Endothelial cell of umbilical vein (primary cell): ENCODE results near the gene CYREN. TPM values are rescaled to one million over a fixed set of nuclear protein-coding genes. Genes with fewer than 3 reads are reported as not detected.

Experiments used
- BruUV-seq: library from RNA; stranded (reverse); fragments of 400-500 nt; replicated peaks from 2 replicates; lab custom pipeline; 2021; lab: Mats Ljungman, UMichigan
- CTCF ChIA-PET: fragments of 300-600, 350-600 bp; sonication (Branson Sonifier 250); formaldehyde crosslinking; loops from one replicate; lab custom pipeline; 2021; ENCODE audit warnings: antibody characterized with exemption, inconsistent platforms; lab: Charles Lee
- POLR2A ChIA-PET: fragments of 300-600, 350-600 bp; sonication (Branson Sonifier 250); formaldehyde crosslinking; loops from one replicate; lab custom pipeline; 2021; ENCODE audit warnings: antibody characterized with exemption, inconsistent platforms; lab: Charles Lee
- DNase-seq: peaks from one replicate; pipeline ENCODE4 v3.0.0-alpha.2; 2011; ENCODE audit warnings: low read depth, low spot score
- FAIRE-seq: peaks from 2 replicates; lab custom pipeline; 2011; peaks lifted over from hg19 to GRCh38; lab: Jason Lieb, UNC
- H2AFZ ChIP-seq: 2 replicates; pipeline ENCODE4 v1.6.0; 2012; ENCODE audit warnings: low read depth, low read length, control low read depth, inconsistent platforms
- H3K27ac ChIP-seq: 2 replicates; pipeline ENCODE4 v1.5.1; 2011; ENCODE audit warnings: low read depth, mild to moderate bottlenecking, control low read depth, low read length, moderate library complexity; ENCODE audit not compliant: insufficient read depth
- H3K27me3 ChIP-seq, 2 experiments: 2 replicates each; pipeline versions ENCODE4 v1.6.0 to v1.6.1; 2011; ENCODE audit warnings: low read length in 2 of 2, mixed read lengths in 1 of 2; ENCODE audit not compliant: control insufficient read depth in 2 of 2, insufficient read depth in 2 of 2
- H3K36me3 ChIP-seq, 2 experiments: 2 replicates in 1 of 2; 3 replicates in 1 of 2; pipeline ENCODE4 v1.5.1; 2011; ENCODE audit warnings: low read length in 2 of 2, mild to moderate bottlenecking in 1 of 2, moderate library complexity in 1 of 2; ENCODE audit not compliant: control insufficient read depth in 2 of 2, insufficient read depth in 2 of 2; ENCODE audit errors: extremely low read depth in 1 of 2
- H3K4me1 ChIP-seq: 3 replicates; pipeline ENCODE4 v1.5.1; 2011; ENCODE audit warnings: mild to moderate bottlenecking, low read length; ENCODE audit not compliant: control insufficient read depth, insufficient read depth; ENCODE audit errors: extremely low read depth
- H3K4me2 ChIP-seq: 2 replicates; pipeline ENCODE4 v1.6.1; 2011; ENCODE audit warnings: low read length, control low read depth, mixed read lengths; ENCODE audit not compliant: insufficient read depth
- H3K4me3 ChIP-seq, 3 experiments: fragments of 200-600 bp in 1 of 3; sonication (generic), shearing (Covaris generic) in 1 of 3; replicated peaks in 1 of 3; 2 replicates each; pipeline ENCODE4 v1.5.1; 2011 to 2016; ENCODE audit warnings: control low read depth in 3 of 3, low read length in 3 of 3, mild to moderate bottlenecking in 2 of 3, inconsistent platforms in 1 of 3, low read depth in 1 of 3, moderate library complexity in 1 of 3; ENCODE audit not compliant: insufficient read depth in 1 of 3
- H3K79me2 ChIP-seq: 2 replicates; pipeline ENCODE4 v1.6.0; 2012; ENCODE audit warnings: low read length, inconsistent platforms; ENCODE audit not compliant: control insufficient read depth, insufficient read depth
- H3K9ac ChIP-seq: replicated peaks from 2 replicates; pipeline ENCODE3; 2011; ENCODE audit warnings: low read length, control low read depth; ENCODE audit not compliant: insufficient read depth; ENCODE audit errors: extremely low read depth
- H3K9me1 ChIP-seq: replicated peaks from 3 replicates; pipeline ENCODE4 v1.6.0; 2011; ENCODE audit warnings: mild to moderate bottlenecking, low read length; ENCODE audit not compliant: control insufficient read depth, insufficient read depth; ENCODE audit errors: extremely low read depth
- H3K9me3 ChIP-seq: replicated peaks from 2 replicates; pipeline ENCODE4 v1.5.1; 2012; ENCODE audit warnings: low read length, inconsistent platforms; ENCODE audit not compliant: control insufficient read depth, insufficient read depth
- H4K20me1 ChIP-seq: replicated peaks from 2 replicates; pipeline ENCODE3; 2011; ENCODE audit warnings: mild to moderate bottlenecking, low read length; ENCODE audit not compliant: control insufficient read depth, insufficient read depth; ENCODE audit errors: extremely low read depth
- CTCF ChIP-seq, 2 donors: IDR thresholded peaks; 1 replicate in 1 of 2; 2 replicates in 1 of 2; pipeline ENCODE4 v1.5.1; 2011; ENCODE audit warnings: low read length in 2 of 2, mild to moderate bottlenecking in 2 of 2, moderate library complexity in 2 of 2, control low read depth in 1 of 2, inconsistent platforms in 1 of 2, low read depth in 1 of 2; ENCODE audit not compliant: insufficient read depth in 1 of 2; ENCODE audit errors: extremely low read depth in 1 of 2
- EZH2 ChIP-seq: IDR thresholded peaks from 2 replicates; pipeline ENCODE4 v1.6.1; 2012; ENCODE audit warnings: borderline replicate concordance, low read depth, mild to moderate bottlenecking, moderate library complexity, low read length, inconsistent platforms; ENCODE audit not compliant: severe bottlenecking
- FOS ChIP-seq: IDR thresholded peaks from 2 replicates; pipeline ENCODE4 v1.6.1; 2011; ENCODE audit warnings: mild to moderate bottlenecking, low read length, moderate library complexity, borderline replicate concordance; ENCODE audit not compliant: insufficient read depth
- GATA2 ChIP-seq: IDR thresholded peaks from 2 replicates; pipeline ENCODE4 v1.7.0; 2011; ENCODE audit warnings: low read depth, mild to moderate bottlenecking, moderate library complexity, mixed read lengths, low read length; ENCODE audit not compliant: insufficient read length, insufficient read depth
- JUN ChIP-seq: IDR thresholded peaks from 2 replicates; pipeline ENCODE4 v1.6.1; 2011; ENCODE audit warnings: borderline replicate concordance, low read depth; ENCODE audit not compliant: insufficient read length, insufficient read depth
- MAX ChIP-seq: IDR thresholded peaks from 2 replicates; pipeline ENCODE4 v1.6.1; 2011; ENCODE audit not compliant: insufficient read depth, insufficient read length
- MYC ChIP-seq: IDR thresholded peaks from one replicate; pipeline ENCODE4 v1.6.1; 2011; ENCODE audit warnings: mild to moderate bottlenecking, low read depth, low read length
- POLR2A ChIP-seq: IDR thresholded peaks from 2 replicates; pipeline ENCODE4 v1.6.1; 2012; ENCODE audit warnings: low read depth, mild to moderate bottlenecking, control low read depth, low read length
- POLR2AphosphoS5 ChIP-seq: IDR thresholded peaks from 2 replicates; pipeline ENCODE4 v1.6.1; 2012; ENCODE audit warnings: low read depth, mild to moderate bottlenecking, control low read depth, low read length, moderate library complexity; ENCODE audit not compliant: insufficient read depth
- dilution Hi-C: fragments of 300-500 bp; cut with MboI; formaldehyde crosslinking; loops from one replicate; pipeline ENCODE4 v1.15.0; 2019; ENCODE audit warnings: low sequenced_read_pairs; ENCODE audit not compliant: extremely low pct_ligation_motif_present
- intact Hi-C: fragments of 100-400 bp; cut with micrococcal nuclease; formaldehyde crosslinking; loops from one replicate; pipeline ENCODE4 v1.10.0; 2022
- polyA plus RNA-seq, 4 experiments: library from polyadenylated mRNA; depleted of rRNA in 3 of 4; stranded (reverse) in 3 of 4; unstranded in 1 of 4; fragments of >200 nt; gene quantifications; 2 replicates each; pipeline versions ENCODE4 v1.2.1 to v1.2.3, GENCODE V29; 2011 to 2012; ENCODE audit warnings: missing spikeins in 1 of 4
- total RNA-seq: library from RNA; stranded (reverse); gene quantifications from 2 replicates; pipeline ENCODE4 v1.2.3, GENCODE V29; 2021

The CYREN gene
- total and polyA plus RNA-seq, 2 donors (not counting 3 experiments of a cell fraction or from before 2014, with no cell fraction given) = 19.1 to 30.8 TPM

GRCh38 chr7:135181261-135181928 lies 10.9 kb upstream of the CYREN start:
- no peak for TF ChIP-seq CTCF (IDR thresholded peaks at IDR 0.05; ENCODE audit: extremely low read depth in 1 of 2, insufficient read depth in 1 of 2, low read depth in 1 of 2, low read length in 2 of 2)
- no peak for TF ChIP-seq POLR2AphosphoS5
- no peak for TF ChIP-seq MYC
- no peak for TF ChIP-seq POLR2A
- TF ChIP-seq FOS = no peak
- TF ChIP-seq JUN = no peak
- no peak for TF ChIP-seq GATA2
- TF ChIP-seq EZH2 = no peak
- TF ChIP-seq MAX = no peak
- no TSS peak for BruUV-seq
- H3K9me1 ChIP-seq = no peaks in the 10 kb centered on the region
- DNase-seq = no peak
- H3K27me3 ChIP-seq = no peaks in the 10 kb centered on the region
- no peaks in the 10 kb centered on the region for H3K79me2 ChIP-seq
- H3K4me2 ChIP-seq = no peak overlapping the region
- FAIRE-seq = no peak
- no peak overlapping the region for H3K9ac ChIP-seq
- ChIA-PET CTCF (interaction anchor here (1.2 kb wide), 1 partner anchor 93 kb away, joined by 3 read pairs; no protein-coding TSS in a partner anchor), POLR2A (no interaction called here)
- H3K4me3 ChIP-seq = no peak overlapping the region
- dilution Hi-C loops (no loop called here), intact Hi-C loops (no loop called here)
- no peak overlapping the region for H3K27ac ChIP-seq
- H3K9me3 ChIP-seq = peaks cover 15% of the 10 kb centered on the region
- H3K36me3 ChIP-seq = peaks cover 0 to 9% of the 10 kb centered on the region in 2 experiments
- no peaks in the 10 kb centered on the region for H3K4me1 ChIP-seq
- H2AFZ ChIP-seq = no peak overlapping the region
- no peaks in the 10 kb centered on the region for H4K20me1 ChIP-seq
